ENCODE results near the gene PPP2R2B. TPM values are rescaled to one million over a fixed set of nuclear protein-coding genes. Genes with fewer than 3 reads are reported as not detected.

The PPP2R2B gene
- polyA plus RNA-seq, 2 of the 4 experiments (the other 2 are of a cell fraction), result not detected

DNA sequence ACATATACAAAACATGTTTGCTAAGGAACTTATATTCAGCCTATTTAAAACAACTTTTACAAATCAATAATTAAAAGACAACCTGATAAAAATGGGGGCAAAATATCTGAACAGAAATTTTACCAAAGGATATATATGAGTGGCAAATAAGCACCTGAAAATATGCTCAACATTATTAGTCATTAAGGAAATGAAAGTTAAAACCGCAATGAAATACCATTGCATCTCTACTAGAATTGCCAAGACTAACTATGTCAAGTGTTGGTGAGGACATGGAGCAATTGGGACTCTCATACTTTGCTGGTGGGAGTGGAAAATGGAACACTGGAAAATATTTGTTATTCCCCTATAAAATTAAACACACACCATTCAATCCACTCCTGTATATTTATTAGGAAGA is 26.3 kb upstream of the PPP2R2B start:
- Histone ChIP-seq H3K4me3 (no peak overlapping the region), H3K4me1 (no peaks in the 10 kb centered on the region), H3K27ac (no peak overlapping the region), H3K9me3 (no peaks in the 10 kb centered on the region), H3K4me2 (no peak overlapping the region)
- whole genome bisulfite sequencing (ENCODE audit: missing lambda C conversion rate), result 32% methylated on average over 1 of the region's 1 CpG
- FAIRE-seq (no peak), ATAC-seq (no peak), DNase-seq (ENCODE audit: low read depth in 1 of 2, low spot score in 1 of 2) (no peak)
- TF ChIP-seq, protein P1, sequence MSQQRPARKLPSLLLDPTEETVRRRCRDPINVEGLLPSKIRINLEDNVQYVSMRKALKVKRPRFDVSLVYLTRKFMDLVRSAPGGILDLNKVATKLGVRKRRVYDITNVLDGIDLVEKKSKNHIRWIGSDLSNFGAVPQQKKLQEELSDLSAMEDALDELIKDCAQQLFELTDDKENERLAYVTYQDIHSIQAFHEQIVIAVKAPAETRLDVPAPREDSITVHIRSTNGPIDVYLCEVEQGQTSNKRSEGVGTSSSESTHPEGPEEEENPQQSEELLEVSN (IDR thresholded peaks at IDR 0.05; ENCODE audit: borderline replicate concordance, low read depth), result no peak
- TF ChIP-seq, protein P2, sequence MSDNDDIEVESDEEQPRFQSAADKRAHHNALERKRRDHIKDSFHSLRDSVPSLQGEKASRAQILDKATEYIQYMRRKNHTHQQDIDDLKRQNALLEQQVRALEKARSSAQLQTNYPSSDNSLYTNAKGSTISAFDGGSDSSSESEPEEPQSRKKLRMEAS (IDR thresholded peaks at IDR 0.05), result no peak
- no peak for TF ChIP-seq CHD2 (IDR thresholded peaks at IDR 0.05; ENCODE audit: low read length, partially characterized antibody)
- TF ChIP-seq ATOH8 (CRISPR knock-in tag; IDR thresholded peaks at IDR 0.05; ENCODE audit: low read depth), result no peak
- TF ChIP-seq FOSL2 (IDR thresholded peaks at IDR 0.05), result no peak
- TF ChIP-seq FOSL2 (CRISPR knock-in tag; IDR thresholded peaks at IDR 0.05), result no peak
- no peak for TF ChIP-seq RARB (CRISPR knock-in tag; IDR thresholded peaks at IDR 0.05)
- no peak for TF ChIP-seq CBX2 (IDR thresholded peaks at IDR 0.05; ENCODE audit: borderline replicate concordance, low read depth)
- ChIA-PET CTCF (interaction anchor here (0.6 kb wide), 1 partner anchor 17 kb away, joined by 3 read pairs; no protein-coding TSS in a partner anchor), POLR2A (no interaction called here)

GRCh38 chr5:146903789-146904188 is 25.2 kb upstream of the PPP2R2B start:
- CTCF ChIA-PET, result no interaction called here
- ATAC-seq, result no peak

DNA sequence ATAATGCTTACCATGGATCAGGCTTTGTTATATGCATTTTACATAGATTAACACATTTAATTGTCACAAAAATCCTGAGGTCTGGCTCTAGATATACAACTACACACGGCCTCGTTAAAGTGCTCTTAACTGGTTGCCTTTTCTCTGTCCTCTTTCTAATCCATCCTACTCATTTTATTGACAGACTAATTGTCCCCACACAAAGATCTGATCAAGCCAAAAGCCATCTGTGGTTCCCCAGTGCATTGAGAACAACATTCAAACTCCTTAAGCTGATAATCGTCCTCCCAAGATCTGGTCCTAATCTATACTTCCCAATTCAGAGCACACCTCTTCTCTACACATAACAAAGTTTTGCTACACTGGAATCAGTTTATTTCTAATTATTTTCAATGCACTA is 23.9 kb upstream of the PPP2R2B start:
- ChIA-PET POLR2A (no interaction called here), CTCF (no interaction called here)
- no peak for FAIRE-seq
- 11% methylated on average over 3 of the region's 3 CpGs for WGBS (ENCODE audit: missing lambda C conversion rate)
- TF ChIP-seq TP53 (CRISPR knock-in tag; IDR thresholded peaks at IDR 0.05) (no peak), TFCP2L1 (CRISPR knock-in tag; IDR thresholded peaks at IDR 0.05) (no peak), ZC3H11A (IDR thresholded peaks at IDR 0.05) (no peak), HEYL (CRISPR knock-in tag; IDR thresholded peaks at IDR 0.05) (no peak), PBX3 (IDR thresholded peaks at IDR 0.05) (no peak), EHMT2 (IDR thresholded peaks at IDR 0.05; ENCODE audit: low read depth) (no peak), RAD21 (conservative IDR thresholded peaks at IDR 0.05 in 1 of 2, IDR thresholded peaks at IDR 0.05 in 1 of 2) (no peak), HDAC2 (IDR thresholded peaks at IDR 0.05) (no peak)
- Histone ChIP-seq H3K4me3 (no peak overlapping the region), H3K4me1 (no peaks in the 10 kb centered on the region), H3K9me3 (no peaks in the 10 kb centered on the region), H3K27ac (no peak overlapping the region), H3K4me2 (no peak overlapping the region)
- DNase-seq (ENCODE audit: low read depth in 1 of 2, low spot score in 1 of 2), result no peak
- ATAC-seq, result no peak

More at GRCh38 chr5:146903789-146904188, 25.2 kb upstream of the PPP2R2B start:
- H3K9me3 ChIP-seq, result no peaks in the 10 kb centered on the region
- FAIRE-seq (no peak), DNase-seq (ENCODE audit: low read depth in 1 of 2, low spot score in 1 of 2) (no peak)
- POLR2A ChIA-PET, result no interaction called here
- H3K27ac ChIP-seq, result no peak overlapping the region
- no peak overlapping the region for H3K4me2 ChIP-seq
- TF ChIP-seq ESRRA (IDR thresholded peaks at IDR 0.05; ENCODE audit: borderline replicate concordance, low read length) (no peak), NR3C1 (IDR thresholded peaks at IDR 0.05) (no peak), CBX2 (IDR thresholded peaks at IDR 0.05; ENCODE audit: borderline replicate concordance, low read depth) (no peak), TFCP2L1 (CRISPR knock-in tag; IDR thresholded peaks at IDR 0.05) (no peak)
- H3K4me1 ChIP-seq, result no peaks in the 10 kb centered on the region
- no peak overlapping the region for H3K4me3 ChIP-seq
- WGBS (ENCODE audit: missing lambda C conversion rate), result 8% methylated on average over 1 of the region's 1 CpG

DNA sequence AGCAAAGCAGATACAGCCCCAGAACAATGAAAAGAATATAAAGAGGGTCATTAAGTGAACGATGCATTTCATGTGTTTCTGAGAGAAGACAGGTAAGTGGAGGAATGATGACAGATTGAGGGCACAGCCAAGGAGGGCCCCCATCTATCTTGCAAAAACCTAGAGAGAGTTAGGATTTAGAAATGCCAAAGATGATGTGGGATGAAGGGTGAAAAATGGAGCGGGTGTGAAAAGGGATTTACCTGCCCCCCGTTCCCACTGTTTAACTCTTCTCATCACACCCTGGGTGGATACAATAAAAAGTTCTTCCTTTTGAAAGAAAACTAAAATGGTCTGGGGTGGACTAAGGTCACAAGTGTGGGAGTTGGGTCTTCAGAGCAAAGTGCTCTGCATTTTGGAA is 18.5 kb upstream of the PPP2R2B start:
- WGBS (ENCODE audit: missing lambda C conversion rate), result 11% methylated on average over 3 of the region's 3 CpGs
- Histone ChIP-seq H3K4me2 (no peak overlapping the region), H3K9me3 (no peaks in the 10 kb centered on the region), H3K4me3 (no peak overlapping the region), H3K4me1 (no peaks in the 10 kb centered on the region), H3K27ac (no peak overlapping the region)
- ChIA-PET POLR2A (no interaction called here), CTCF (no interaction called here)
- FAIRE-seq (no peak), DNase-seq (ENCODE audit: low read depth in 1 of 2, low spot score in 1 of 2) (no peak), ATAC-seq (no peak)
- no peak for TF ChIP-seq CBX8 (IDR thresholded peaks at IDR 0.05)
- TF ChIP-seq RAD21 (conservative IDR thresholded peaks at IDR 0.05 in 1 of 2, IDR thresholded peaks at IDR 0.05 in 1 of 2), result no peak
- TF ChIP-seq, protein P3, sequence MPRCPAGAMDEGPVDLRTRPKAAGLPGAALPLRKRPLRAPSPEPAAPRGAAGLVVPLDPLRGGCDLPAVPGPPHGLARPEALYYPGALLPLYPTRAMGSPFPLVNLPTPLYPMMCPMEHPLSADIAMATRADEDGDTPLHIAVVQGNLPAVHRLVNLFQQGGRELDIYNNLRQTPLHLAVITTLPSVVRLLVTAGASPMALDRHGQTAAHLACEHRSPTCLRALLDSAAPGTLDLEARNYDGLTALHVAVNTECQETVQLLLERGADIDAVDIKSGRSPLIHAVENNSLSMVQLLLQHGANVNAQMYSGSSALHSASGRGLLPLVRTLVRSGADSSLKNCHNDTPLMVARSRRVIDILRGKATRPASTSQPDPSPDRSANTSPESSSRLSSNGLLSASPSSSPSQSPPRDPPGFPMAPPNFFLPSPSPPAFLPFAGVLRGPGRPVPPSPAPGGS (IDR thresholded peaks at IDR 0.05), result no peak
- no peak for TF ChIP-seq TP53 (CRISPR knock-in tag; IDR thresholded peaks at IDR 0.05)
- TF ChIP-seq NFE2L2 (conservative IDR thresholded peaks at IDR 0.05; ENCODE audit: low read length), result no peak
- no peak for TF ChIP-seq POLR2AphosphoS2 (conservative IDR thresholded peaks at IDR 0.05; ENCODE audit: low read length)
- no peak for TF ChIP-seq POLR2A (IDR thresholded peaks at IDR 0.05; ENCODE audit: low read length)
- no peak for TF ChIP-seq SMC3 (IDR thresholded peaks at IDR 0.05)
- no peak for TF ChIP-seq KDM1A (IDR thresholded peaks at IDR 0.05; ENCODE audit: low read depth)
- TF ChIP-seq ZNF302 (CRISPR knock-in tag; IDR thresholded peaks at IDR 0.05), result no peak
- TF ChIP-seq HMGXB4 (CRISPR knock-in tag; IDR thresholded peaks at IDR 0.05; ENCODE audit: borderline replicate concordance), result no peak
- no peak for TF ChIP-seq ZC3H11A (IDR thresholded peaks at IDR 0.05)
- TF ChIP-seq ZSCAN20 (CRISPR knock-in tag; IDR thresholded peaks at IDR 0.05), result no peak
- no peak for TF ChIP-seq EP300 (IDR thresholded peaks at IDR 0.05)
